ENCODE results near the gene APBA2. TPM values are rescaled to one million over a fixed set of nuclear protein-coding genes. Genes with fewer than 3 reads are reported as not detected.

APBA2 gene
- total RNA-seq, 1 experiment from 2014 or later, result not detected

DNA sequence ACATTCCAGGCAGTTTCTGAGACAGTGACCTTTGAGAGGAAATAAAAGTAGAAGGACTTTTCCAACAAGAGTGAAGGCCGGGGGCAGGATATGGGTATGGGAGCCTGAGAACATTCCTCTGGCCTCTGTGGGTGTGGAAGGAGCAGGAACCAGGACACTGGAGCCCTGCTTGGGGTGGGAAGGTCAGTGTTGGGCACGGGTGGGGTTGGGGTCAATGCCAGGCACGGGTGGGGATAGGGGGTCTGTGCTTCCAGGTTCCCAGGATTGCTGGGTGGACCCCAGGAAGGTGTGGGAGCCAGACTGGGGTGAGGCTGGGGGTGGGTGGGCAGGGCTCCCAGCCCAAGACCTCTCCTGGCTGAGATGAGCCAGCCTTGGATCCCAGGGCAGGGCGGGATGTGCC is 220.3 kb downstream of the APBA2 start:
- intact Hi-C loops (cut with micrococcal nuclease; ENCODE audit: unreplicated experiment), result no loop called here
- Histone ChIP-seq H3K9me3 (no peaks in the 10 kb centered on the region), H3K4me1 (no peaks in the 10 kb centered on the region), H3K36me3 (ENCODE audit: control insufficient read depth, insufficient read depth, low read length) (no peaks in the 10 kb centered on the region), H3K4me3 (ENCODE audit: low read depth, low read length) (no peak overlapping the region), H3K27me3 (replicated peaks; ENCODE audit: control insufficient read depth, insufficient read depth, low read length) (no peaks in the 10 kb centered on the region)
- H3K27me3 Mint-ChIP-seq (ENCODE audit: insufficient read depth, unreplicated experiment), result peaks cover 5% of the 10 kb centered on the region
- H3K4me1 Mint-ChIP-seq (ENCODE audit: low read depth, unreplicated experiment), result no peaks in the 10 kb centered on the region
- TF ChIP-seq, protein P1, sequence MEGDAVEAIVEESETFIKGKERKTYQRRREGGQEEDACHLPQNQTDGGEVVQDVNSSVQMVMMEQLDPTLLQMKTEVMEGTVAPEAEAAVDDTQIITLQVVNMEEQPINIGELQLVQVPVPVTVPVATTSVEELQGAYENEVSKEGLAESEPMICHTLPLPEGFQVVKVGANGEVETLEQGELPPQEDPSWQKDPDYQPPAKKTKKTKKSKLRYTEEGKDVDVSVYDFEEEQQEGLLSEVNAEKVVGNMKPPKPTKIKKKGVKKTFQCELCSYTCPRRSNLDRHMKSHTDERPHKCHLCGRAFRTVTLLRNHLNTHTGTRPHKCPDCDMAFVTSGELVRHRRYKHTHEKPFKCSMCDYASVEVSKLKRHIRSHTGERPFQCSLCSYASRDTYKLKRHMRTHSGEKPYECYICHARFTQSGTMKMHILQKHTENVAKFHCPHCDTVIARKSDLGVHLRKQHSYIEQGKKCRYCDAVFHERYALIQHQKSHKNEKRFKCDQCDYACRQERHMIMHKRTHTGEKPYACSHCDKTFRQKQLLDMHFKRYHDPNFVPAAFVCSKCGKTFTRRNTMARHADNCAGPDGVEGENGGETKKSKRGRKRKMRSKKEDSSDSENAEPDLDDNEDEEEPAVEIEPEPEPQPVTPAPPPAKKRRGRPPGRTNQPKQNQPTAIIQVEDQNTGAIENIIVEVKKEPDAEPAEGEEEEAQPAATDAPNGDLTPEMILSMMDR (IDR thresholded peaks at IDR 0.05; ENCODE audit: insufficient read depth in 1 of 2, low read depth in 1 of 2, low read length in 1 of 2, severe bottlenecking in 1 of 2, unreplicated experiment in 1 of 2), result no peak
- BruUV-seq (replicated peaks), result no TSS peak
- H3K4me3 Mint-ChIP-seq (ENCODE audit: unreplicated experiment), result no peak overlapping the region
- POLR2A ChIA-PET, result no interaction called here
- no peak overlapping the region for H3K27ac Mint-ChIP-seq (ENCODE audit: unreplicated experiment)
- H3K9me3 Mint-ChIP-seq (ENCODE audit: unreplicated experiment), result no peaks in the 10 kb centered on the region
- no peak for DNase-seq
- CTCF ChIA-PET, result no interaction called here
- peaks cover 5% of the 10 kb centered on the region for H3K36me3 Mint-ChIP-seq (ENCODE audit: insufficient read depth, unreplicated experiment)

DNA sequence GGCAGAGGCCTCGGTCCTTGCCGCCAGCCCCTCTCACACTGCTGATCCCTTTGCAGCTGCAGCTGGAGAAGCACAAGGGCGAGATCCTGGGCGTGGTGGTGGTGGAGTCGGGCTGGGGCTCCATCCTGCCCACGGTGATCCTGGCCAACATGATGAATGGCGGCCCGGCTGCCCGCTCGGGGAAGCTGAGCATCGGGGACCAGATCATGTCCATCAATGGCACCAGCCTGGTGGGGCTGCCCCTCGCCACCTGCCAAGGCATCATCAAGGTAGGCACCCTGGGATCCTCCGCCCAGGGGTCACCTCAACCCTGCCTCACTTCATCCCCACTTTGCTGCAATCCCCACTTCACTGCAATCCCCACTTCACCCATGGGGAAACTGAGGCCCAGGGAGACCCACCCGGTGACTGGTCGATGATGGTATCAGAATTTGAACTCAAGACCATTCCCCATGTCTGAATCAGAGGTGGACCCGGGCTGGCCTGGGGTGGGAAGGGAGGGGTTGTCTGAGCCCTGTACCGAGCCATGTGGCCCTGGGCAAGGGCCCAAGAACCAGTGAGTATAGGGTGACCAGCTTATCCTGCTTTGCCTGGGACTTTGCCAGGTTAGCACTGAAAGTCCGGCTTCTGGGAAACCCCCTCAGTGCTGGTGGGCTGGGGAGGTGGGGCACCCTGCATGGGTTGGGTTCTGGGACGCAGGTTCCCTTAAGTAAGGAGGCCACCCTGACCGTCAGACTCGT is 220.9 kb downstream of the APBA2 start:
- Mint-ChIP-seq H3K9me3 (ENCODE audit: unreplicated experiment) (no peaks in the 10 kb centered on the region), H3K4me3 (ENCODE audit: unreplicated experiment) (no peak overlapping the region), H3K36me3 (ENCODE audit: insufficient read depth, unreplicated experiment) (peaks cover 5% of the 10 kb centered on the region), H3K27me3 (ENCODE audit: insufficient read depth, unreplicated experiment) (peaks cover 7% of the 10 kb centered on the region), H3K27ac (ENCODE audit: unreplicated experiment) (no peak overlapping the region), H3K4me1 (ENCODE audit: low read depth, unreplicated experiment) (no peaks in the 10 kb centered on the region)
- BruUV-seq (replicated peaks), result no TSS peak
- Histone ChIP-seq H3K9me3 (no peaks in the 10 kb centered on the region), H3K27me3 (replicated peaks; ENCODE audit: control insufficient read depth, insufficient read depth, low read length) (no peaks in the 10 kb centered on the region), H3K4me1 (no peaks in the 10 kb centered on the region), H3K36me3 (ENCODE audit: control insufficient read depth, insufficient read depth, low read length) (no peaks in the 10 kb centered on the region), H3K4me3 (ENCODE audit: low read depth, low read length) (no peak overlapping the region)
- DNase-seq, result no peak
- ChIA-PET POLR2A (interaction anchor here (0.6 kb wide), 1 partner anchor 10 kb away, joined by 3 read pairs; no protein-coding TSS in a partner anchor), CTCF (no interaction called here)
- intact Hi-C loops (cut with micrococcal nuclease; ENCODE audit: unreplicated experiment), result no loop called here
- TF ChIP-seq, protein P1 (IDR thresholded peaks at IDR 0.05; ENCODE audit: insufficient read depth in 1 of 2, low read depth in 1 of 2, low read length in 1 of 2, severe bottlenecking in 1 of 2, unreplicated experiment in 1 of 2), result no peak

GRCh38 chr15:29107291-29107890 is 221.6 kb downstream of the APBA2 start:
- no peak overlapping the region for H3K4me3 Mint-ChIP-seq (ENCODE audit: unreplicated experiment)
- DNase-seq, result no peak
- CTCF ChIA-PET, result no interaction called here

More at GRCh38 chr15:29107291-29107890, 221.6 kb downstream of the APBA2 start:
- Histone ChIP-seq H3K27me3 (replicated peaks; ENCODE audit: control insufficient read depth, insufficient read depth, low read length) (no peaks in the 10 kb centered on the region), H3K4me1 (no peaks in the 10 kb centered on the region), H3K36me3 (ENCODE audit: control insufficient read depth, insufficient read depth, low read length) (no peaks in the 10 kb centered on the region), H3K9me3 (no peaks in the 10 kb centered on the region), H3K4me3 (ENCODE audit: low read depth, low read length) (no peak overlapping the region)
- intact Hi-C loops (cut with micrococcal nuclease; ENCODE audit: unreplicated experiment), result no loop called here
- H3K36me3 Mint-ChIP-seq (ENCODE audit: insufficient read depth, unreplicated experiment), result peaks cover under 1% of the 10 kb centered on the region
- POLR2A ChIA-PET, result interaction anchor here (0.6 kb wide), 1 partner anchor 9 kb away, joined by 3 read pairs; no protein-coding TSS in a partner anchor
- H3K27ac Mint-ChIP-seq (ENCODE audit: unreplicated experiment), result no peak overlapping the region
- no peaks in the 10 kb centered on the region for H3K9me3 Mint-ChIP-seq (ENCODE audit: unreplicated experiment)
- peaks cover 7% of the 10 kb centered on the region for H3K27me3 Mint-ChIP-seq (ENCODE audit: insufficient read depth, unreplicated experiment)
- no peaks in the 10 kb centered on the region for H3K4me1 Mint-ChIP-seq (ENCODE audit: low read depth, unreplicated experiment)
- TF ChIP-seq, protein P1 (IDR thresholded peaks at IDR 0.05; ENCODE audit: insufficient read depth in 1 of 2, low read depth in 1 of 2, low read length in 1 of 2, severe bottlenecking in 1 of 2, unreplicated experiment in 1 of 2), result no peak
- no TSS peak for BruUV-seq (replicated peaks)
